Large intestine (tissue), 3 donors: ENCODE measurements around the gene PDE6D. TPM values are rescaled to one million over a fixed set of nuclear protein-coding genes. Genes with fewer than 3 reads are reported as not detected.

Experiments
- DNase-seq, 2 donors: peaks; one replicate each; pipeline versions ENCODE4 v3.0.0 to v3.0.0-alpha.2; 2013
- H3K27ac ChIP-seq: one replicate; pipeline ENCODE4 v1.5.1; 2013; ENCODE audit warnings: low read length
- H3K27me3 ChIP-seq: 2 replicates; pipeline ENCODE4 v1.6.1; 2013; ENCODE audit warnings: low read length; ENCODE audit not compliant: control insufficient read depth, insufficient read depth
- H3K36me3 ChIP-seq: 2 replicates; pipeline ENCODE4 v1.6.1; 2013; ENCODE audit warnings: low read length; ENCODE audit not compliant: control insufficient read depth, insufficient read depth
- H3K4me1 ChIP-seq: one replicate; pipeline ENCODE4 v1.6.1; 2013; ENCODE audit warnings: low read length; ENCODE audit not compliant: control insufficient read depth, insufficient read depth
- H3K4me3 ChIP-seq: one replicate; pipeline ENCODE4 v1.5.1; 2013; ENCODE audit warnings: low read length
- H3K9me3 ChIP-seq: one replicate; pipeline ENCODE4 v1.6.1; 2013; ENCODE audit warnings: mild to moderate bottlenecking, low read depth, low read length, moderate library complexity; ENCODE audit not compliant: control insufficient read depth
- WGBS: methylation state at CpG from one replicate; pipeline ENCODE4 v1.1.5; 2013; ENCODE audit warnings: low lambda C conversion rate; ENCODE audit not compliant: insufficient coverage; 5-methylcytosine and 5-hydroxymethylcytosine counted together
- polyA plus RNA-seq: library from polyadenylated mRNA; unstranded; fragments of 120-200 nt; gene quantifications from one replicate; pipeline ENCODE4 v1.2.1, GENCODE V29; 2013

PDE6D gene
- polyA plus RNA-seq, 1 donor, result 16.6 TPM

GRCh38 chr2:231720987-231721966 is 59.8 kb downstream of the PDE6D start:
- no peak for DNase-seq
- peaks cover 3% of the 10 kb centered on the region for H3K9me3 ChIP-seq
- no peaks in the 10 kb centered on the region for H3K27me3 ChIP-seq
- H3K36me3 ChIP-seq, result no peaks in the 10 kb centered on the region
- 60% methylated on average over 1 of the region's 8 CpGs for WGBS
- H3K4me1 ChIP-seq, result no peaks in the 10 kb centered on the region
- H3K4me3 ChIP-seq, result no peak overlapping the region
- H3K27ac ChIP-seq, result no peak overlapping the region

GRCh38 chr2:231720292-231720986 is 60.6 kb downstream of the PDE6D start:
- Histone ChIP-seq H3K9me3 (peaks cover 3% of the 10 kb centered on the region), H3K4me3 (no peak overlapping the region), H3K27ac (no peak overlapping the region), H3K4me1 (no peaks in the 10 kb centered on the region), H3K27me3 (no peaks in the 10 kb centered on the region), H3K36me3 (no peaks in the 10 kb centered on the region)
- no CpG with 5 or more reads among the region's 7 CpGs for WGBS
- DNase-seq, result no peak

GRCh38 chr2:231718799-231719198 is 62.3 kb downstream of the PDE6D start:
- Histone ChIP-seq H3K9me3 (peaks cover 3% of the 10 kb centered on the region), H3K27me3 (no peaks in the 10 kb centered on the region), H3K27ac (no peak overlapping the region), H3K4me1 (peaks cover 5% of the 10 kb centered on the region), H3K4me3 (no peak overlapping the region), H3K36me3 (peaks cover 8% of the 10 kb centered on the region)
- WGBS, result no CpG with 5 or more reads among the region's 6 CpGs
- DNase-seq, result no peak

- no peak overlapping the region for H3K27ac ChIP-seq
- H3K4me3 ChIP-seq, result no peak overlapping the region
- no CpG with 5 or more reads among the region's 13 CpGs for WGBS
- H3K27me3 ChIP-seq, result no peaks in the 10 kb centered on the region
- H3K9me3 ChIP-seq, result peaks cover 3% of the 10 kb centered on the region
- DNase-seq, result no peak
- H3K4me1 ChIP-seq, result peaks cover 9% of the 10 kb centered on the region
- H3K36me3 ChIP-seq, result peaks cover 14% of the 10 kb centered on the region
Measured at GRCh38 chr2:231717281-231718171, 63.6 kb downstream of the PDE6D start.

- no peaks in the 10 kb centered on the region for H3K27me3 ChIP-seq
- no peak for DNase-seq
- H3K4me1 ChIP-seq, result peaks cover 17% of the 10 kb centered on the region
- H3K9me3 ChIP-seq, result peaks cover 3% of the 10 kb centered on the region
- H3K36me3 ChIP-seq, result peaks cover 21% of the 10 kb centered on the region
- no peak overlapping the region for H3K27ac ChIP-seq
- WGBS, result no CpG with 5 or more reads among the region's 11 CpGs
- H3K4me3 ChIP-seq, result no peak overlapping the region
Measured at GRCh38 chr2:231716666-231717280, 64.3 kb downstream of the PDE6D start.

GRCh38 chr2:231715988-231716616 is 65.0 kb downstream of the PDE6D start:
- Histone ChIP-seq H3K4me3 (no peak overlapping the region), H3K27me3 (no peaks in the 10 kb centered on the region), H3K27ac (no peak overlapping the region), H3K9me3 (peaks cover 3% of the 10 kb centered on the region), H3K4me1 (peaks cover 19% of the 10 kb centered on the region), H3K36me3 (peaks cover 25% of the 10 kb centered on the region)
- no peak for DNase-seq
- WGBS, result no CpG with 5 or more reads among the region's 8 CpGs

GRCh38 chr2:231715499-231715837 is 65.6 kb downstream of the PDE6D start:
- Histone ChIP-seq H3K9me3 (peaks cover 6% of the 10 kb centered on the region), H3K4me3 (no peak overlapping the region), H3K36me3 (peaks cover 25% of the 10 kb centered on the region), H3K27ac (no peak overlapping the region), H3K27me3 (no peaks in the 10 kb centered on the region), H3K4me1 (peaks cover 19% of the 10 kb centered on the region)
- WGBS, result no CpG with 5 or more reads among the region's 5 CpGs
- no peak for DNase-seq

- Histone ChIP-seq H3K36me3 (peaks cover 25% of the 10 kb centered on the region), H3K4me1 (peaks cover 19% of the 10 kb centered on the region), H3K27me3 (no peaks in the 10 kb centered on the region), H3K4me3 (no peak overlapping the region), H3K27ac (no peak overlapping the region), H3K9me3 (peaks cover 6% of the 10 kb centered on the region)
- DNase-seq, result peak; percentile 54 to 59
- WGBS, result no CpG with 5 or more reads among the region's 17 CpGs
Measured at GRCh38 chr2:231714639-231715498, 66.2 kb downstream of the PDE6D start.
